HG03520 (cell line): Measurements from ENCODE around the gene TM4SF4.

ENCODE experiments used
- ATAC-seq: cut with Tn5 transposase; IDR thresholded peaks from one replicate; pipeline ENCODE4 v1.9.1; 2021; ENCODE audit warnings: mild to moderate bottlenecking, moderate library complexity; ENCODE audit not compliant: unreplicated experiment

The TM4SF4 gene

GRCh38 chr3:149545049-149545448, 70.6 kb downstream of the TM4SF4 start:
- ATAC-seq = no peak

GRCh38 chr3:149547413-149547812, 72.9 kb downstream of the TM4SF4 start:
- ATAC-seq = no peak

GRCh38 chr3:149547954-149548668, 73.6 kb downstream of the TM4SF4 start:
- ATAC-seq = no peak

GRCh38 chr3:149548669-149549065, 74.2 kb downstream of the TM4SF4 start:
- no peak for ATAC-seq

GRCh38 chr3:149551500-149551899, 77.0 kb downstream of the TM4SF4 start:
- ATAC-seq = no peak

GRCh38 chr3:149552700-149553099, 78.2 kb downstream of the TM4SF4 start:
- no peak for ATAC-seq
